Measurements from ENCODE around the gene PAX5. TPM values are rescaled to one million over a fixed set of nuclear protein-coding genes. Genes with fewer than 3 reads are reported as not detected.

Gene PAX5
- total RNA-seq, 1 donor from 2014 or later = not detected

GRCh38 chr9:36881743-36882441 lies 152.2 kb downstream of the PAX5 start:
- no peak overlapping the region for H3K4me3 ChIP-seq (ENCODE audit: low read depth, low read length)
- TF ChIP-seq, protein P1, sequence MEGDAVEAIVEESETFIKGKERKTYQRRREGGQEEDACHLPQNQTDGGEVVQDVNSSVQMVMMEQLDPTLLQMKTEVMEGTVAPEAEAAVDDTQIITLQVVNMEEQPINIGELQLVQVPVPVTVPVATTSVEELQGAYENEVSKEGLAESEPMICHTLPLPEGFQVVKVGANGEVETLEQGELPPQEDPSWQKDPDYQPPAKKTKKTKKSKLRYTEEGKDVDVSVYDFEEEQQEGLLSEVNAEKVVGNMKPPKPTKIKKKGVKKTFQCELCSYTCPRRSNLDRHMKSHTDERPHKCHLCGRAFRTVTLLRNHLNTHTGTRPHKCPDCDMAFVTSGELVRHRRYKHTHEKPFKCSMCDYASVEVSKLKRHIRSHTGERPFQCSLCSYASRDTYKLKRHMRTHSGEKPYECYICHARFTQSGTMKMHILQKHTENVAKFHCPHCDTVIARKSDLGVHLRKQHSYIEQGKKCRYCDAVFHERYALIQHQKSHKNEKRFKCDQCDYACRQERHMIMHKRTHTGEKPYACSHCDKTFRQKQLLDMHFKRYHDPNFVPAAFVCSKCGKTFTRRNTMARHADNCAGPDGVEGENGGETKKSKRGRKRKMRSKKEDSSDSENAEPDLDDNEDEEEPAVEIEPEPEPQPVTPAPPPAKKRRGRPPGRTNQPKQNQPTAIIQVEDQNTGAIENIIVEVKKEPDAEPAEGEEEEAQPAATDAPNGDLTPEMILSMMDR (conservative IDR thresholded peaks at IDR 0.05; ENCODE audit: low read depth, low read length) = no peak
- DNase-seq (ENCODE audit: low read depth) = no peak

DNA sequence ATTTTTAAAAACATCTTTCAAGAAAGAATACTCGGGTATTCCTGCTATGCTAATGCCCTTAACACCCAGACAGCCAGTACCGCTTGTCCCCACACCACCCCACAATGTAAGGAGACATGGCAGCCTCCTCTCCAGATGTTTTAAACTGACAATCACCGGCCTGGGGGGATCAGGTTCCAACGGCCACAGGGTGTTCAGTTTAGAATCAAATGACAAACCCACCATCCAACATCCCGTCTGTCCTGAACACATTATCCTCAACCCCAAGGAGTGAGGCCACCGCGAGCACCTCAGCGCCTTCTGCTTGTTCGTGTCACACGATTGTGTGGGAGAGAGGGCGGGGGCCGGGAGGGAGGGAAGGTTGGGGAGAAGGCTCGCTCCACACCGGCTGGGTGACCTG lies 152.8 kb downstream of the PAX5 start:
- TF ChIP-seq, protein P1 (conservative IDR thresholded peaks at IDR 0.05; ENCODE audit: low read depth, low read length) = no peak
- DNase-seq (ENCODE audit: low read depth) = no peak
- no peak overlapping the region for H3K4me3 ChIP-seq (ENCODE audit: low read depth, low read length)

DNA sequence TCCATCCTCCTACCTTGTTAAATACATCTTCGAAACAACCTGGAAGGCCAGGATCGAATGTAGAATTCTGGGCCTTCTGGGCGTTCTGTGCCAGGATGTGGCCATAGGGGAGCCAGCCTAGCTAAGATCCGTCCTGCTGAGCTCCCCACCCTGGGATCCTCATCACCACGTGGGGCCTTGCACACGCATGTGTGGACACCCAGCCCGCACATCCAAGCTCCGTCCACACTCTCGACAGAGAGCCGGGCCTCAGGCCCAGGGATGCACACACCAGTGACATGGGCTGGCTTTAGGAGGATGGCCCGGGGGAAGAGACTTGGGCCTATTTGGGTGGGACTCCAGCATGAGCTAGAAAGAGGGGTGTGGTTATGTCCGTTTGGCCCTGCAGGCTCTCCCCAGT lies 154.0 kb downstream of the PAX5 start:
- TF ChIP-seq, protein P1 (conservative IDR thresholded peaks at IDR 0.05; ENCODE audit: low read depth, low read length) = no peak
- H3K4me3 ChIP-seq (ENCODE audit: low read depth, low read length) = no peak overlapping the region
- no peak for DNase-seq (ENCODE audit: low read depth)

GRCh38 chr9:36878986-36879982 lies 154.8 kb downstream of the PAX5 start:
- no peak for DNase-seq (ENCODE audit: low read depth)
- TF ChIP-seq, protein P1 (conservative IDR thresholded peaks at IDR 0.05; ENCODE audit: low read depth, low read length) = no peak
- H3K4me3 ChIP-seq (ENCODE audit: low read depth, low read length) = no peak overlapping the region

- TF ChIP-seq, protein P1 (conservative IDR thresholded peaks at IDR 0.05; ENCODE audit: low read depth, low read length) = no peak
- DNase-seq (ENCODE audit: low read depth) = no peak
- H3K4me3 ChIP-seq (ENCODE audit: low read depth, low read length) = no peak overlapping the region
Observed at GRCh38 chr9:36877239-36877638, 156.8 kb downstream of the PAX5 start.

DNA sequence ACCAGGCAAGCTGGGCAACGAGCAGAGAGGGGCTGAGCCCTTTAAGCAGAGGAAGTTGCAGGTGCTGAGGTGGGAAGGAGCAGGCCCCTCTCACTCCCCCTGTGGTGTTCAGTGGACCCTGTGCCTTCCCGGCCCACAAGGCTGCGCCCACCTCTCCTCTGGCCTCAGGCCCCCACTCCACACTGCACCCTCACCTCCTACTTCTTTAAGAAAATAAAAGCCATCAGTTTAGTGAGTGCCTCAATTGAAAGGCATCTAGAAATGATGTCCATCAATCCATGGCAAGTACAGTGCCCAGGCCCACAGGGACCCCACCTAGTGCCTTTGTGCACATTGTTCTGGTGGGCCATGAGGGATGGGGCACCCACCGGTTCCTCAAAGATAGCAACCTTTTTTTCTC lies 158.0 kb downstream of the PAX5 start:
- no peak overlapping the region for H3K4me3 ChIP-seq (ENCODE audit: low read depth, low read length)
- TF ChIP-seq, protein P1 (conservative IDR thresholded peaks at IDR 0.05; ENCODE audit: low read depth, low read length) = no peak
- DNase-seq (ENCODE audit: low read depth) = no peak
